GM20000 (cell line): ENCODE data around the gene HOXB6.

Source experiments
- DNase-seq: peaks from one replicate; pipeline ENCODE4 v3.0.0; 2012; ENCODE audit warnings: low spot score
- CTCF ChIP-seq: IDR thresholded peaks from 2 replicates; pipeline ENCODE4 v1.5.1; 2012; ENCODE audit warnings: mild to moderate bottlenecking, control low read depth; ENCODE audit errors: extremely low read depth, missing control alignments

HOXB6 gene

GRCh38 chr17:48575673-48576478 lies 28.9 kb downstream of the HOXB6 start:
- TF ChIP-seq CTCF, result no peak
- no peak for DNase-seq

DNA sequence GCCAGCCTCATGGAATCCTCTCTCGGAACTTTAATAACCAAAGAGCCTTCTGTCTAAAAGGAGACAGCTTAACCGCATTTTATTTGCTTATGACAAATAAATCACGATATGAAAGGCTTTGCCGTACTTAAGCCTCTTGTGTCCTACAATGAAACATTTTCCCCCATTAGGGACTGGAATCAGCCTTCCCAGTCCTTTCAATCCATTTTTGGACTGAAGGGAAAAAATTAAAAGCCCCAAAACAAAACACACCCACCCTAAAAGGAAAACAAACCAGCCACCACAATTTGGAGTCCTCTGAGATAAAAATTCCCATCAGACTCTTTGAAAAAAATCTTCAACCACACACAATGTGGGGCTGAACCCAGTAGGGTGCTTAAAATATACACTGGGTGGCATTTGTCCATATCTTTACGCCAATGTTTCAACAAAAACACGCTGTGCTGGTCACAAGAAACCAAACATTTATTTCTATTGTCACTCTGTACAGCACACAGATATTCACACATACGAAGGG lies 29.7 kb downstream of the HOXB6 start:
- no peak for DNase-seq
- TF ChIP-seq CTCF, result no peak

- TF ChIP-seq CTCF, result no peak
- no peak for DNase-seq
Observed at GRCh38 chr17:48574505-48575065, 30.2 kb downstream of the HOXB6 start.

GRCh38 chr17:48571826-48572417 lies 32.9 kb downstream of the HOXB6 start:
- no peak for DNase-seq
- TF ChIP-seq CTCF, result no peak

DNA sequence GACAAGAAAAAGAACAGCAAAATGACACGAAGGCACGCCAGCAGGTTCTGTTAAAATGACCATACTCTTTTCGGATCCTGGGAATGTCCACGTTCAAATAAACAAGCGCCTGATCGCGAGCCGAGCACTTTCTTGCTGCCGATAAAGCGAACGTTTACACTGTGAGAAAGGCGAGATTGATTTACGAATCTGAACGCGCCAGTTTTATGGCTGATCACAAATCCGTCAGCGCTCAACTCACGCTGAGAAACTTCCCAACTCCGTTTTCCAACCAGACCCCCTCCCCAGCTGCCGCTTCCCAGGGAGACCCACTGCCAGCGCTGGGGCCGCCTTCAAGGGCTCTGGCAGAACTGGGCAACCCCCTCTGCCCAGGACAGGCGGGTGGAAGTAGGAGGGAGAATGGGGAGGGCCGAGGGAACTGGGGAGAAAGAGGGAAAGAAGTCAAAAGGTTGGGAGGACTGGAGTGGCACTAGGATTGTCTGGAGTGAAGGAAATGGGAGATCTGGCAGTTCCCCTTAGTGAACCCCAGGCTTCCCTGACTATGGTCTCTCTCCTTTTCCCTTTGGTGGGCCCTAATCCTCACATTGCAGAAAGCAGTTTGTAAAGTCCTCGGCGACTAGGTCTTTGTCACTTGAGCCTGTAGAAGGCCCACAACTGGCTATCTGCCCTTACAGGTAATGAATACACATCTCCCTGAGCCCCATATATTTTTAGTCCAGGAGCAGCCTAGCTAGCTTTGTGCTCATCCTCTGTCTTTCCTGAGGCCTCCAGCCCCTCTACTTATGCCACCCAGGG lies 33.6 kb downstream of the HOXB6 start:
- DNase-seq, result no peak
- TF ChIP-seq CTCF, result no peak

- TF ChIP-seq CTCF, result no peak
- no peak for DNase-seq
Observed at GRCh38 chr17:48570325-48571023, 34.3 kb downstream of the HOXB6 start.
